Measurements from ENCODE around the gene MPZL2. TPM values are rescaled to one million over a fixed set of nuclear protein-coding genes. Genes with fewer than 3 reads are reported as not detected.
A peak's percentile ranks its signal among the peaks of the same experiment; 100 is the strongest.

The MPZL2 gene
- total and polyA plus RNA-seq, 9 of the 15 experiments (the other 6 are each of a cell fraction or from before 2014, with no cell fraction given): 0.09 to 0.28 (median 0.18) TPM; not detected in 2

GRCh38 chr11:118236170-118236569, 27.9 kb downstream of the MPZL2 start:
- ATAC-seq (no peak), FAIRE-seq (no peak), DNase-seq (ENCODE audit: extremely low read depth in 1 of 4, low spot score in 3 of 4) (no peak)
- Histone ChIP-seq H3K9me1 (ENCODE audit: control insufficient read depth, insufficient read depth, low read length) (no peaks in the 10 kb centered on the region), H3K27me3 (ENCODE audit: control insufficient read depth in 2 of 2, insufficient read depth in 2 of 2, low read length in 2 of 2) (peaks cover 4 to 7% of the 10 kb centered on the region in 2 experiments; a peak in 2 of 5 replicates), H3K36me3 (ENCODE audit: control insufficient read depth, insufficient read depth, low read length) (no peaks in the 10 kb centered on the region), H3K9ac (ENCODE audit: insufficient read depth in 1 of 2, low read depth in 2 of 2, low read length in 2 of 2) (no peak overlapping the region), H3K9me3 (replicated peaks; ENCODE audit: control insufficient read depth, insufficient read depth, low read depth, low read length) (no peaks in the 10 kb centered on the region), H3K27ac (ENCODE audit: extremely low read depth, low read depth, low read length) (no peak overlapping the region), H2AFZ (ENCODE audit: low read depth, low read length) (no peak overlapping the region), H3K4me1 (replicated peaks in 1 of 2; ENCODE audit: control insufficient read depth in 2 of 2, insufficient read depth in 2 of 2, low read length in 2 of 2) (peaks cover 2 to 14% of the 10 kb centered on the region in 2 experiments), H3K4me3 (no peak overlapping the region), H4K20me1 (replicated peaks; ENCODE audit: control insufficient read depth, insufficient read depth, low read length) (no peaks in the 10 kb centered on the region; the same call in 1 of the 2 replicates), H3K79me2 (ENCODE audit: control insufficient read depth, insufficient read depth, low read length) (no peaks in the 10 kb centered on the region), H3K4me2 (ENCODE audit: insufficient read depth, low read length) (no peak overlapping the region)
- TF ChIP-seq ZNF512 (tag; IDR thresholded peaks at IDR 0.05): peak; percentile 80
- TF ChIP-seq ZNF316 (IDR thresholded peaks at IDR 0.05): 0 out of 2 replicates have a peak, but pooled peaks have one; percentile 13
- 0 out of 2 replicates have a peak, but pooled peaks have one; percentile 30 for TF ChIP-seq THRB (CRISPR knock-in tag; conservative IDR thresholded peaks at IDR 0.05)
- no peak for TF ChIP-seq NRF1 (conservative IDR thresholded peaks at IDR 0.05 in 1 of 2, IDR thresholded peaks at IDR 0.05 in 1 of 2)
- no TSS peak for BruUV-seq (replicated peaks)
- POLR2A ChIA-PET: interaction anchor here (0.8 kb wide), 1 partner anchor 106 kb away, joined by 3 read pairs; the partner anchor contains the start of gene CD3D
- 3% methylated on average over 2 of the region's 2 CpGs for WGBS (ENCODE audit: insufficient coverage, low coverage, missing lambda C conversion rate)
- intact Hi-C loops (cut with micrococcal nuclease) (no loop called here), in situ Hi-C loops (cut with MboI) (no loop called here)
- CTCF ChIA-PET (ENCODE audit: low intra/inter-chr PET ratio): interaction anchor here (0.7 kb wide), 1 partner anchor 11 kb away, joined by 3 read pairs; no protein-coding TSS in a partner anchor

All from K562 (cell line).